ENCODE measurements around the gene ZFYVE28. TPM values are rescaled to one million over a fixed set of nuclear protein-coding genes. Genes with fewer than 3 reads are reported as not detected.

The ZFYVE28 gene
- total and polyA plus RNA-seq, 2 of the 8 experiments (the other 6 are each of a cell fraction or from before 2014, with no cell fraction given), result 1.7 to 4.9 TPM

- no peak overlapping the region for H2BK12ac ChIP-seq (ENCODE audit: low read depth, low read length)
- H2BK120ac ChIP-seq (replicated peaks; ENCODE audit: low read depth, low read length), result no peak overlapping the region
- H3K79me1 ChIP-seq (ENCODE audit: low read depth, low read length), result no peaks in the 10 kb centered on the region
- POLR2A ChIA-PET (ENCODE audit: partially characterized antibody), result interaction anchor here (1.1 kb wide), 1 partner anchor 24 kb away, joined by 3 read pairs; no protein-coding TSS in a partner anchor
- no peaks in the 10 kb centered on the region for H3K36me3 ChIP-seq (ENCODE audit: control insufficient read depth in 2 of 4, insufficient read depth in 4 of 4, low read length in 3 of 4)
- no peak overlapping the region for H2AK5ac ChIP-seq (ENCODE audit: low read depth, low read length)
- no peak overlapping the region for H3K23ac ChIP-seq (ENCODE audit: insufficient read length)
- no peak overlapping the region for H3K4me3 ChIP-seq (ENCODE audit: extremely low read depth in 1 of 4, insufficient read depth in 2 of 4, low read depth in 3 of 4, low read length in 4 of 4)
- H3K18ac ChIP-seq (ENCODE audit: extremely low read depth, low read length), result no peak overlapping the region; the same call in 1 of the 2 replicates
- H3K14ac ChIP-seq (ENCODE audit: insufficient read length), result no peak overlapping the region
- no peak overlapping the region for H2AFZ ChIP-seq (ENCODE audit: low read length)
- FAIRE-seq, result no peak
- no peak overlapping the region for H3K4me2 ChIP-seq (ENCODE audit: insufficient read depth in 1 of 2, low read depth in 2 of 2, low read length in 2 of 2)
- H4K91ac ChIP-seq (replicated peaks; ENCODE audit: insufficient read length, low read length), result no peak overlapping the region
- no peak overlapping the region for H3K56ac ChIP-seq (replicated peaks; ENCODE audit: insufficient read length, low read depth, low read length)
- no peaks in the 10 kb centered on the region for H3K79me2 ChIP-seq (ENCODE audit: control insufficient read depth in 1 of 2, insufficient read depth in 2 of 2, low read length in 2 of 2)
- H3K4ac ChIP-seq (replicated peaks; ENCODE audit: insufficient read length, low read depth, low read length), result no peak overlapping the region
- H3K23me2 ChIP-seq (ENCODE audit: low read depth, low read length), result peaks cover 9% of the 10 kb centered on the region; the same call in 1 of the 2 replicates
- no peak overlapping the region for H2BK5ac ChIP-seq (ENCODE audit: low read depth, low read length)
- CTCF ChIA-PET (ENCODE audit: partially characterized antibody), result interaction anchor here (1.0 to 5.7 kb wide), 4 partner anchors 10 to 40 kb away, joined by 3 to 53 read pairs (median 11); no protein-coding TSS in a partner anchor
- H3K27ac ChIP-seq (ENCODE audit: low read depth, low read length), result no peak overlapping the region
- H4K5ac ChIP-seq (ENCODE audit: insufficient read length, low read depth, low read length), result no peak overlapping the region
- no peaks in the 10 kb centered on the region for H4K20me1 ChIP-seq (replicated peaks in 1 of 2; ENCODE audit: control insufficient read depth in 1 of 2, insufficient read depth in 2 of 2, low read length in 2 of 2)
- no peak overlapping the region for H4K8ac ChIP-seq (ENCODE audit: extremely low read depth, insufficient read depth, low read length)
- no peaks in the 10 kb centered on the region for H3K27me3 ChIP-seq (replicated peaks in 1 of 4; ENCODE audit: control insufficient read depth in 3 of 4, extremely low read depth in 1 of 4, insufficient read depth in 3 of 4, low read length in 3 of 4)
- no peaks in the 10 kb centered on the region for H3K9me3 ChIP-seq (ENCODE audit: insufficient read depth in 2 of 2, low read depth in 1 of 2, low read length in 1 of 2)
- WGBS, 2 experiments (ENCODE audit: extremely low coverage in 1 of 2, insufficient coverage in 1 of 2, insufficient read length in 1 of 2, insufficient replicate concordance in 2 of 2, low coverage in 1 of 2, low lambda C conversion rate in 2 of 2, missing lambda C conversion rate in 1 of 2), result 89% methylated on average over 23 of the region's 25 CpGs; no CpG with 5 or more reads in 1 of the 2 experiments
- no peak overlapping the region for H2BK20ac ChIP-seq (ENCODE audit: low read length)
- H2BK15ac ChIP-seq (ENCODE audit: low read length), result no peak overlapping the region
- no peak for DNase-seq (ENCODE audit: low read depth in 1 of 2, low spot score in 2 of 2)
- no peak overlapping the region for H3K9ac ChIP-seq (replicated peaks in 1 of 4; ENCODE audit: extremely low read depth in 1 of 4, low read depth in 3 of 4, low read length in 3 of 4)
- H3K4me1 ChIP-seq (replicated peaks in 1 of 4; ENCODE audit: control insufficient read depth in 3 of 4, insufficient read depth in 4 of 4, low read length in 3 of 4), result no peaks in the 10 kb centered on the region
- TF ChIP-seq, protein P1, sequence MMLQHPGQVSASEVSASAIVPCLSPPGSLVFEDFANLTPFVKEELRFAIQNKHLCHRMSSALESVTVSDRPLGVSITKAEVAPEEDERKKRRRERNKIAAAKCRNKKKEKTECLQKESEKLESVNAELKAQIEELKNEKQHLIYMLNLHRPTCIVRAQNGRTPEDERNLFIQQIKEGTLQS (IDR thresholded peaks at IDR 0.05; ENCODE audit: insufficient read depth, low read depth, low read length), result no peak
- TF ChIP-seq EZH2 (IDR thresholded peaks at IDR 0.05; ENCODE audit: low read depth, low read length, severe bottlenecking) (no peak), POLR2A (IDR thresholded peaks at IDR 0.05; ENCODE audit: control extremely low read depth in 1 of 2, low read depth in 2 of 2, low read length in 2 of 2) (no peak), SP4 (IDR thresholded peaks at IDR 0.05; ENCODE audit: low read length) (no peak), SUZ12 (IDR thresholded peaks at IDR 0.05; ENCODE audit: low read length) (no peak), JUND (IDR thresholded peaks at IDR 0.05; ENCODE audit: low read length) (no peak), MAFK (IDR thresholded peaks at IDR 0.05; ENCODE audit: low read depth, low read length) (no peak), SIN3A (conservative IDR thresholded peaks at IDR 0.05 in 1 of 2, IDR thresholded peaks at IDR 0.05 in 1 of 2; ENCODE audit: low read depth in 1 of 2, low read length in 2 of 2) (no peak), SIX5 (IDR thresholded peaks at IDR 0.05; ENCODE audit: low read depth, low read length) (no peak), TCF12 (IDR thresholded peaks at IDR 0.05; ENCODE audit: low read depth, low read length) (no peak), JUN (IDR thresholded peaks at IDR 0.05; ENCODE audit: low read depth, low read length) (no peak), POU5F1 (IDR thresholded peaks at IDR 0.05; ENCODE audit: low read depth, low read length) (no peak)
Observed at GRCh38 chr4:2451821-2452785, 33.7 kb upstream of the ZFYVE28 start.

All from H1 (cell line).